NCI-H69 (cell line): ENCODE data around the gene C11orf91.

ENCODE experiments used
- DNase-seq: peaks from one replicate; lab custom pipeline; 2025; lab: John Stamatoyannopoulos, UW

C11orf91 gene

DNA sequence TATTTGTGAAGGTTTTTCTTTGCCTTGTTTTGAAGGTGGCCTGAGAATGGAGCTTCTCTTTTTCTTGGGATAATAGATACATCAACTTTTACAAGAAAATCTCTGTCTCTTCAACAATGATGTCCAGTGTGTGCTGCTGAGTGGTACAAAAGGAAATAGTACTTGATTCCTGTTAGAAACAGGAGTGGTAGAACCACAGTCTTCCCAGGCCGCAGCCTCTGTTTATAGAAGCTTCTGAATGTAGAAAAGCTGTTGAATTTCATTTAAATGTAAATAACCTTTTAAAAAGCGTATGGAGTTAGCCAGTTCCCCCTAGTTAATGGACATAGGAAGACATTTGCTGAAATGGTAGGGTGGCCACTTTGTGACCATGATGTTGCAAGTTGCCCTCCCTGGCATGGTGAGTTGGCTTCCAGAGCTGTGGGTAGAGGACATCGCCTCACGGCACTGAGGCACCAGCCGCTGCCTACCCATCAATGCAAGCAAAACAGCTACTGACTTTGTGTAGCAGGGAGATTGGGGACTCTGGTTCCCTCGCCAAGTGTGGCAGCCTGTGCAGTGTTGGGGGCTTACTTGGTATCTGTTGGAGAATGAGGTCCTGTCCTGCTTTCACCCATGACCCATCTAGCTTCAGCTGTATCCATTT, 31.6 kb downstream of the C11orf91 start:
- no peak for DNase-seq

DNA sequence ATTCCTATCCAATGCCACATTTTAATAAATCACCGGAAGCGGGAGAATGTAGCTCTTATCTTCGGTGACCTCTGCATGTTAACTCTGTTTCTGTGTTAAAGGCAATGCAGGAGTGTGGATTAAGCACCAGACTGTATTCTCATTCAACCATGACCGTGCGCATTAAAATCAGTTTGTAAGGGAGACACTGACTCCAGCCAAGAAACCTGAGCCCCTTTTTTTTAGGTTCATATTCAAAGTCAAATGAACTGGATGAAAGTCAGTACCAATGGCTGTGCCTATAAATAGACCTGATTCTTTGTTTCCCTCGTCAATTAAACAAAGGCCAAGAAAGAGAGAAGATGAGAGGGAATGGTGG, 32.2 kb downstream of the C11orf91 start:
- DNase-seq, result peak; percentile 89

DNA sequence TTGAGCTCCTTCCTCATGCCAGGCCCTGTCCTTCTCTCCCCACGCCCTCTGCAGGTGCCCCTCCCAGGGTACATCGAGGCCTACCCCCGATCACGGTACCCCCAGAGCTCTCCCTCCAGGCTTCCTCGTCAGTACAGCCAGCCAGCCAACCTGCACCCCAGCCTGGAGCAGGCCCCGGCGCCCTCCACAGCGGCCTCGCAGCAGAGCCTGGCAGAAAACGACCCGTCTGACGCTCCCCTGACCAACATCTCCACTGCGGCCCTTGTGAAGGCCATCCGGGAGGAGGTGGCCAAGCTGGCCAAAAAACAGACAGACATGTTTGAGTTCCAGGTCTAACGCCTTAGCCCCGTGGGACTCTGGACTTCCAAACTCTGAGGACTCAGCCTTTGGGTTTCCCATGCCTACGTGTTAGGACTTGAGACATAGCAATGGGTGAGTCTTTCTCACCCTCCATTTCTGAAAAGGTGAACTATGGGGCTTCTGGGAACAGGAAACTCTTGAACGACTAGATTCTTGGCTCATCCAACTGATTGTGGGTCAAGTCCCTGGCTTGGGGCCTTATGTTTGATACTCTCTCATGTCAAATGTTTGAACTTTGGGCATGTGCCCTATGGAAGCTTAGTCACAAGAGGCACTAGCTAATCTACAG, 32.7 kb downstream of the C11orf91 start:
- no peak for DNase-seq

DNA sequence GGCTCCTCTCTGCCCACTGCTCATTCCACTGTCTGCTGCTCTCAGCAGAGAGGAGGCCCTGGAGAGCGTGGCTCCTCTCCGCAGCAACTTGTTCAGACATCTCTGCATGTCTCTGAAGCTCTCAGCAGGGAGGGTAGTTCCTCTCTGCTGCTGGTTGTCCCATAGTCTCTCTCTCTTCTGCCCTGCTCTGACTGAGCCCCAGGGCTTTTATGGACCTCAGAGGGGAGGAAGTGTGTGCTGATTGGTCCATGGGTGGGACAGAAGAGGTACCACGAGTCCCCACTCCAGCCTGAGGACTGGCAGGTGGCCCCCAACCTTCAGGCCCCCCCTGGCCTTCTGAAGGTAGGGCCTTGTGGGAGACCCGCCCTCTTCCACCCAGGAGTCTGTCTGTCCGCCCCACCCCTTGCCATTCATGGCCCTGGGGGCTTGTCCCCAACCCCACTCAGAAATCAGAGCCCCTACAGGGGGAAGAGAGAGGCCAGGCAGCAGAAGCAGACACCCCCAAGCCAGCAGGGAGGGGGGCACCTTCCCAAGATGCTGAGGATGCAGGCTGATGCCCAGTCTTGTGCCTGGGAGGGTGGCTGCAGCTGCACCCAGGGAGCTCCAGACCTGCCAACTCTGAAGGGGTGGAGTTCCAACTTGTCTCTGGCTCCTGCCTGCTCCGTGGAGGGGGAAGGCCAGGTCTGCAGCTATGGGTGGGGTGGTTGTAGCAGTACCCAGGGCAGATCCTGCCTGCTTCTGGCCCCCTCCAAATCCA, 35.1 kb downstream of the C11orf91 start:
- no peak for DNase-seq

DNA sequence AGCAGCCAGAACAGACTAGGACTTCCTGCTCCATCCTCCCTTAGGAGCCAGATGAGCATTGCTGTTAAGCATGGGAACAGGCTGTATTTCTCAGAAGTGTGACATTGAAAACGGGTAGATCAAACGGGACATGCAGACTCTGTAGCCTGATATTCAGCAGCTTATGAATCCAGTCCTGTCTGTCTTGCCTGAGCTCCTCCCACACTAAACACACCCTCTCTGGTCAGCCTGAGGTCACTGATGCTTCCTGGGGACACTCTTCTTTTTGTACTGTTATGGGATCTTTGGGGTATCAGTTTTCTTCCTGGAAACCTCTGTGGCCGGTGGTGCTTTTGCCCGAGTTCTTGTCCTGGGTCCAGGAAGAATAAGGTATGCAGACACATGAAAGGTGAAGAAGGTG, 35.8 kb downstream of the C11orf91 start:
- no peak for DNase-seq

DNA sequence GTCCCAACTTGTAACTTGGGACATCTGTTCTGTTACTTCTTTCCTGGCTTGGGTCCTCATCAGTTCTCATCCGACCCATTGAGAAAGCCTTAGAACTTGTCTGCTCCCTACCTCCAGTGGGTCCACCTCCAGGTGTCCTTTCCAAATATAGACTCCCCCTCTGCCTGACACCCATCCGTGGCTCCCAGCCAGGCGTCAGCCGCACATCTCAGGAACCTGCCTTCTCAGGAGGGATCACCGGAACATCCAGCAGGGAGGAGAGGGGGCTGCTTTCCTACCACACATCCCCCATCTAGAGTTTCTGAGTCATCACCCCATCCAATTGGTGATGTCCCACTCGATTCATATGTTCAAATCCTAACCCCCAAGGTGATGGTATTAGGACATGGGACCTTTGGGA, 36.5 kb downstream of the C11orf91 start:
- DNase-seq, result no peak

DNA sequence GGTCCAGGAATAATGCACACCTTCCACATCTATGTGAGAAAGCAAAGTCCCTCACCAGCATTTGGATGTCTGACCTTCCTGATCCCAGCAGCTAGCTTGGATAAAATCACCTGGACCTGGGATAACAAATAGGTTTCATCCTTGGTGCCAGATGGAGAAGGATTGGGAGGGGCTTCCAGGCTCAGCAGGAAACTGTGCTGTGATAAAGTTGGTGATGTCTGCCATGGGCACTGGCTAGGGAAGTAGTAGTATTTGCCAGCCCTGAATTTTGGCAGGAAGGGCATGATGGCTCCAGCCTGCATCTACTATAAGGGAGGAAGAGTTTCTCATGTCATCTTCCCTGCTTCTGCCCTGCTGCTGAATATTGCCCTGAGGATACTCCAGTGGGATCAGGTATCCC, 37.5 kb downstream of the C11orf91 start:
- DNase-seq, result peak; percentile 96

DNA sequence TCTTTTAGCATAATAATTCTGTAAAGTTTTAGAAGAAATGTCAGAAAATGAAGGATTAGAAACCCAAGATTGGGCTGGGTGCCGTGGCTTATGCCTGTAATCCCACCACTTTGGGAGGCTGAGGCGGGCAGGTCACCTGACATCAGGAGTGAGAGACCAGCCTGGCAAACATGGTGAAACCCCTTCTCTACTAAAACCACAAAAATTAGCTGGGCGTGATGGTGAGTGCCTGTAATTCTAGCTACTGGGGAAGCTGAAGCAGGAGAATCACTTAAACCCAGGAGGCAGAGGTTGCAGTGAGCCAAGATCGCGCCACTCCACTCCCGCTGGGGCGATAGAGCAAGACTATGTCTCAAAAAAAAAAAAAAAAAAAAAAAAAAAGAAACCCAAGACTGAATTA, 39.1 kb downstream of the C11orf91 start:
- peak; percentile 14 for DNase-seq

DNA sequence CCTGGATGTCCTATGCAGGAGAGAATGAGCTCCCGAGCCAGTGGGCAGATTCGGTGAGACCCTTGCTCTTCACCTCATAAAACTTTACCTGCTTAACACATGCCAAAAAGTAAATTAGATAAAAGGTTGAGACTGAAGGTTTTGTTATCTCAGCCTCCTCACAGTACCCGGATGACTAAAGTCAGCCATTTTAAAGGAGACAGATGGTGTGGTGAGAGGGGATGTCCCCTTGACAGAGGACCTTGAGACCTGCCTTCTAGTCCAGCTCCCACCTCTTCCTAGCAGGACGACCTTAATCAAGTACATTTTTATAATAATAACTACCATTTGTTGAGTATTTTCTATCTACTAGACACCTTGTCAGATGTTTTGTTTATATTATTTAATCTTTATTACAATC, 39.7 kb downstream of the C11orf91 start:
- no peak for DNase-seq

DNA sequence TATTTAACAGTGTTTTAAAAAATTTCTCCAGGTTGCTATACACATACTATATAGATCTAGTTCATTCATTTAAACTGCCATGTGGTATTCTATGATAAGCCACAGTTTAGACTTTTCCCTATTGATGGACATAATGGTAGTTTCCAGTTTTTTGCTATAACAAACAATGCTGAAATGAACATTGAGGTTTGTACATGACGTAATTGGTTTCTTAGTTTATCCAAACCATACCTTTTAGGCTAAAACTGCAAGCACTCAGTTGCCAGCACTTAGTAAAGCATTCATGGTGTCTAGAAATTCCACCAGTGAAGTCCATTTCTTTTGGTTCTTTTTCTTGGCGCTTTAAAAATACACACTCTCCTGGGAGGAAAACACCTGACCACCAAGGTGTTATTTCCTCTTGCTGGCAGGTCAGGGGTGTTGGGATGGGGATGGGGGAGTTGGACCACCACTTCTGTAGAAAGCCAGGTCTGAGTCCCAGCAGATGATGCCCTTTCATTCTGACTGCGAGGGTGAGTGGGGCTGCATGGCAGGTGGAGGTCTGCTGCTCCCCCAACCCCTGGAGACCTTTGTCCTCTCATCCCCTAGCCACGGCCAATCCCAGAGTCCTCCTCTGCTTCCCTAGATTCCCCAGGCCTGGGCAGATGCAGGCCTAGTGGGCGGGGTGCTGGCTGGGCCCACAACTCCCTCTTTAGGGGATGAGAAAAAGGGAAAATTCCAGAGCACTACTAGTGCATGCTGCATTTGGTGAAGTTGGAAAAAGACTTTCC, 41.1 kb downstream of the C11orf91 start:
- no peak for DNase-seq

DNA sequence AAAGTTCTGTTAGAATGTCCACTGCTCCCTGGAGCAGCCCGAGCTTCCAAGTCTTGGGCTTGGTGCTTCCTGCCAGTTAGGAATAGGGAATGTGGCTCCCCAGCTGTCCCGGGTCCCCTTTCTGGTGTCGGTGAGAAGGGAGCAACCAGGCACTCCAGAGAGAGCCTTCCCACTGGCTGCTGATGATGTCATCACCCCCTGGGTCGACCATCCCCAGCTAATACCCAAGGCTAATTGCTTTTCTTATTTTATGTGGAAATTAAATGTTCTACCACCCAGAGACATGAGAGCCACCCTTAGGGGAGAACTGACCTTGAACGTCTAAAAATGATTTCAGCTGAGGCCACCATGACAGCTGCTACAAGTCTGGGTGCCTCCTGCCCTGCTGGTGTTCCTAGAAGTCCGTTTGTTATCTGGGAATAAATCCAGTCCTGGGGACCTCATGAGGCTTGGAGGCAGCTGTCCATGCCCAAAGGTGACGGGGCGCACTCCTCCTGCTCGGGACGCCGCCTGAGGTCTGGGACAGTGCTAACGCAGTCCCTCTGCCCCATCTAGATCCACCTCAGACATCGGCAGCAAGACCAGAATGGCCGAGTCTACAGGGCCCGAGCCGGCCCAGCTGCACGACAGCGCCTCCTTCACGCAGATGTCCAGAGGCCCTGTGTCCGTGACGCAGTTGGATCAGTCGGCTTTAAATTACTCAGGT, 42.3 kb downstream of the C11orf91 start:
- peak; percentile 92 for DNase-seq

DNA sequence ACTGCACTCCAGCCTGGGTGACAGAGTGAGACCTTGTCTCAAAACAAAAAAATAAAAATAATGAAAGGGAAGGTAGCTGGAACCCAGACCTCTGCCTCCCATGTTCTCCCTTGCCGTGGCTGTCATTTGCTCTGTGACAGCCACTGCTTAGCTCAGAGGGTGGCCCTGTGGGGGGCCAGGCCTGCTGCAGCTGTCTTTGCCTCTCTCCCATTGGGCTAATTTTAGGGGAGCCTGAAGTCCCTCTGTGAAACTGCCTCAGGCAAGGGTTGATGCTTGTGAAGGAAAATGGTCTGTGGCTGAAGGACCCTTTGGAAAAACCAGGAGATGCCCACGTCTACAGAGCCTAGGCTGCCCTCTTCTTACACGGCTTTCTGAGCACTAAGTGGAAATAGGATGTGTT, 42.9 kb downstream of the C11orf91 start:
- peak; percentile 94 for DNase-seq

DNA sequence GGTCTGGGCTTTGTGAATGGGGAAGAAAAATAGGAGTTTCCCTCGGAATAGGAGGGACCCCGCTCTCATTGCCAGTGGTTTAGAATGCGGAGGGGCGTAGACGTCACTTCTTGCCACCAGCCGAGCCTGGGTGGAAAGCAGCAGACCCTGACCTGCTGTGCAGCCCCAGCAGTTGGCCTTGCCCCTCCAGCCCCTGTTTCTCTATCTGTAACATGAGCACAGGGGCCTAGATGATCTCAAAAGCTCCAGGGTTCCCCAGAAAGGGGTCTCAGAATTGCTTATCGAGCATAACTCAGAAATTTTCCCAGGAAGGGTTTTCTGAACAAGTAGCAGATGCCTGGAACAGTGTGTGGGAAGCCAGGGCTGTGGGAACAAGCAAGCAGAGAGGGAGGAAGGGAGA, 43.9 kb downstream of the C11orf91 start:
- DNase-seq, result no peak

DNA sequence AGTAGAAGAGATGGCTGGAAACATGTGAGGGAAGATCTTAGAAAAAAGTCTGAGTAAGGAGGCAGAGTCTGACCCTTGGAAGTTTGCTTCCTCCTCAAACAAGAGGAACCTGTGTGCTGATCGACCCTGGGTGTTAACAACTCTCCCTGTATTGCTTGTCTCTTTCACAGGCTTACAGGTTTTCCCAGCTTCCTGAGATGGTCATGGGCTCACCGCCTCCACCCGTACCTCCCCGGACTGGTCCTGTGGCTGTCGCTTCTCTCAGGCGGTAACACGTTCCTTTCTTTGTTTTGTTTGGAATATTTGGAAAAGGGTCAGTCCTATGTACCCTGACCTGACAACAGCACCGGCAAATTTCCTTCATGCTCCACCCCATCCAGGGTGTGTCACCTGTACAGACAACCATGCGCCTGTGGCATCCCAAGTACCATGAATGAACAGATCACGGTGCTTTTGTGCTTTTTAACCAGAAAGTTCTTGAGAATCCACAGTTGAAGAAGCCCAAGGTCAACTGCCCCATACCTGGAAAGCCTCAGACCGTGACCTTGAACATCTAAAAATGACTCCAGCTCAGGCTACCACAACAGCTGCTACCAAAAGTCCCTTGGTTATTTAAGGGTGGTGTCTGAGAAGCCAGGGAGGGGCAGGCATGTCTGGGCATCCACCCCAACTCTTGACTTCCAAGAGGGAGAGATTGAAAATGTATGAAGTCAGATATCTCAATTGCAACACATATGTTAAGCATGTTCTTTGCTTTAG, 44.6 kb downstream of the C11orf91 start:
- no peak for DNase-seq

DNA sequence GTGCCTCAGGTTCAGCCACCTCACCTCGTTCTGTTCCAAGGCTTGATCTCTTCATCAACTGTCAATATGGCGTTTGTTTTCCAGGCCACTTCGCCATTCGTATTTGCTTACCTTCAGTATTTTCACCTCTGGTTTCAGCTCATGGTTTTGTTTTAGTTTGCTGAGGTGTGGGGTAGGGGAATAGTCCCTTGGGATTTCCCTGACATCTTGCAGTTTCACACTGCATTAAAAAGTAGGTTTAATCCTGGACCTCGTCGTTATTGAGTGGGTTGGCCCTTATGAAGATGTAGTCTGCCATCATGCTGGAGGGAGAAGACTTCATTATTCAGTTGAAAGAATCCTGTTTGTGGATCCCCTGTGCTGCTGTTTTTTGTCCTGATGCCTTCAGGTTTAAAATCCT, 46.0 kb downstream of the C11orf91 start:
- DNase-seq, result no peak

DNA sequence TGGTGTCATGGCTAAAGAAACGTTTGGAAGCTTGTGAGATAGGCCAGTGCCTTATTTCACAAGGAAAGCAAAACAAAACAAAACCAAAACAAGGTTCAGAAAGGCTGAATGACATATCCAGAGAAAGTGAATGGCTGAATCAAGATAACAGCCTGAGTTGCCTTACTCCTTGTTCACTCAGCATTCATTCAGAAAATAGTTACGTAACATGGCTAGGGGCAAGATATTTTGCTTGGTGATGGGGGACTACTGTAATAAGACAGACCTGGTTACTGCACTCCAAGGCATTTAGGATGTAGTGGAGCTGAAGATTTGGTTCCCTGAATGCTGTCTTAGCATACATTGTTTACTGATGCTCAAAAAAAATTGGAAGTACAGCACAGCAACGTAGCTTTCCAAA, 47.7 kb downstream of the C11orf91 start:
- DNase-seq, result no peak

DNA sequence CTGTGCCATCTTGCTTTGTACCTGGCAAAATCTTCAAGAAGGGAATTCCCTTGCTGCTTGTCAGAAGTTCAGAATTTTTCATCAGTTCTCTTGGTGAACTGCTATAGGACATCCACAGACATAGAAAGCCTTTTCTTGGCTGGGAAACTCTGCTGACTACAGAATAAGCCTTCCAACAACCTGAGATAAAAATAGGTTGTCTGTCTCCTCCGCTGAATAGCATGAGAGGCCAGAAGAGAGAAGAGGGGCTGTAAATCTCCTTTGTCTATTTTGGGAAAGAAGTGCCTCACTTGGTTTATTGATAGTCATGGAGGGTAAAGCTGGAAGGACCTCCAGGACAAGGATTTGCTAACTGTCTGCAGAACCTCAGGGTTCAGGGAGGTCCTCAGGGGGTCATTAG, 48.2 kb downstream of the C11orf91 start:
- DNase-seq, result no peak

DNA sequence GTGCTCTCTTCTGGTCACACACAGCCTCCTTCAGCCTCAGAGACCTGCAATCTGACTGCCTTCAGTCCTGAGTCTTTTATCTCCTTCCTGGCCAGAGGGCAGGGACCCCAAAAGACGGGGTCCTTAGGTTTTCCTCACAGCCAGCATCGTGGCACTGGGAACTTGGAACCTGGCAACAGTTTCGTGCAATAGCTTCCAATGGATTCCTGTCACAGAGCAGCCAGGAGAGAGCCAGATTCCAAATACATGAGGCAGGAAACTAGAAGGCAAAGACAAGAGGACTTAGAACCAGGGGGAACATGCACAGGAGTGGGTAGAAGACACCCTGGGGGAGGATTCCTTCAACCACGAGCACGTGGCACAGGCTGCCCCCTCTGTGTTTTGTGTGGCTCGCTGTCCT, 48.6 kb downstream of the C11orf91 start:
- DNase-seq, result no peak

DNA sequence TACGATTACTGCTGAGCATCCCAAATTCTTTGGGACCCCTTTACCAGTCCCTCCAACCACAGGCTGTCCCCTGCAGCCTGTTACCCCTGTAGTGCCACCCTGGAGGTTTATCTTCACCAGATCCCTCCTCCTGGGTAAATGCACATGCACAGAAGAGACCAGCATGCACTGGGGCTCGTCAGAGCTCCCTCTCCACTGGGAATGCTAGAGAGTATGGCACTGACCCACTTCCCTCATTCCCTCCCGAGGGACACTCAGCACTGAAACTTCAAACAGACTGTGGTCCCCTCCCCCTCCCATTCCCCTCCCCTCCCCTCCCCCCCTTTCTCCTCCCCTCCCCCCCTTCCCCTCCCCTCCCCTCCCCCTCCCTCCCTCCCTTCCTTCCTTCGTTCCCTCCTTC, 49.1 kb downstream of the C11orf91 start:
- DNase-seq, result peak; percentile 44

DNA sequence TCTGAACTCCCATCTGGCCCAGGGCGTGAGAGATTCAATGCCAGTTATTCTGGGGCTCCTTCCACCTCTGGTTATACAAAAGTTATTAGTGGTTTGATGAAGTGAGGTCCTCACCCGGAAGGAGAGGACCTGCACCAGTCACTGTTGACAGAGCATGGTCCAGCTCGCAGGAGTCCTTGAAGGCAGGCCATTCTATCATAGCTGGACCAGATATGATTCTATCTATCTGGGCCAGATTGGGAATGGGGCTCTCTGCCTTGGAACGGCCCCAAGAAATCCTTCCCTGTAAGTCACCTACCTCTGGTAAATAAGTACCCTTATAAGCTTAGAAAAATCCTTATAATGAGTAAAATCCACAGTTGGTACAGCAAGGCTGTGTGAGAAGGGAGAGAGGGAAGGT, 50.7 kb downstream of the C11orf91 start:
- no peak for DNase-seq
